Right lobe of liver (tissue), 6 donors: ENCODE measurements around the gene C7orf57. TPM values are rescaled to one million over a fixed set of nuclear protein-coding genes. Genes with fewer than 3 reads are reported as not detected.
"Not testable (repeated sequence)": the region's sequence is repeated elsewhere in the genome, so short reads cannot be mapped to it uniquely, and the experiment has no call there.

ENCODE experiments used
- ATAC-seq, 4 donors: fragments of 200-7000 bp; cut with Tn5 transposase; one replicate each; pipeline ENCODE4 v1.9.1; 2020; ENCODE audit warnings: mild to moderate bottlenecking in 4 of 4, moderate library complexity in 4 of 4
- DNase-seq, 3 donors: peaks; one replicate each; pipeline ENCODE4 v3.0.0-alpha.2; 2020
- H3K27ac ChIP-seq, 3 donors: fragments of 200-600 bp; one replicate each; pipeline ENCODE4 v1.8.0; 2022
- H3K27me3 ChIP-seq, 2 donors: fragments of 200-600 bp; one replicate each; pipeline ENCODE4 v1.8.0; 2022
- H3K36me3 ChIP-seq, 4 donors: fragments of 200-600 bp; sonication (generic) in 1 of 4; one replicate each; pipeline versions ENCODE4 v1.5.1 to v1.8.0; 2017 to 2022; ENCODE audit warnings: control low read depth in 1 of 4
- H3K4me1 ChIP-seq, 4 donors: fragments of 200-600 bp; sonication (generic) in 1 of 4; one replicate each; pipeline versions ENCODE4 v1.5.1 to v1.8.0; 2017 to 2022; ENCODE audit warnings: control low read depth in 1 of 4
- H3K4me3 ChIP-seq, 3 donors: fragments of 200-600 bp; one replicate each; pipeline ENCODE4 v1.8.0; 2022
- H3K9me3 ChIP-seq, 4 donors: fragments of 200-600 bp; sonication (generic) in 1 of 4; one replicate each; pipeline versions ENCODE4 v1.5.1 to v1.8.0; 2017 to 2022; ENCODE audit warnings: control low read depth in 1 of 4
- POLR2A ChIP-seq: fragments of 450-650 bp; IDR thresholded peaks from one replicate; pipeline ENCODE4 v1.6.1; 2017; ENCODE audit warnings: antibody characterized with exemption, mild to moderate bottlenecking
- WGBS: methylation state at CpG from one replicate; pipeline ENCODE4 v1.1.6; 2018; ENCODE audit warnings: low coverage, low lambda C conversion rate; ENCODE audit not compliant: insufficient coverage; ENCODE audit errors: missing lambda C conversion rate; 5-methylcytosine and 5-hydroxymethylcytosine counted together
- intact Hi-C, 2 donors: fragments of 100-400 bp; cut with DNase I; formaldehyde crosslinking; loops; one replicate each; pipeline versions ENCODE4 v1.11.2 to v1.14.1; 2022
- long read RNA-seq: library from polyadenylated mRNA; unstranded; transcript quantifications from one replicate; pipeline ENCODE4 v2.0.0, GENCODE V29; 2019
- total RNA-seq, 6 experiments: library from RNA; depleted of rRNA in 2 of 6; stranded (reverse); fragments of >200 nt in 2 of 6; fragmentation: NEBNext Ultra II Directional in 3 of 6; extraction: Animal tissue kit (Norgen Biotek cat#: 25700) in 3 of 6; gene quantifications; one replicate each; pipeline versions ENCODE4 v1.1.0 to v1.2.4, GENCODE V29; 2016 to 2023
- TF ChIP-seq, protein P1 (sequence below), 4 donors: fragments of 200-600 bp in 3 of 4; fragments of 450-650 bp in 1 of 4; IDR thresholded peaks; one replicate each; pipeline versions ENCODE4 v1.5.1 to v1.8.0; 2016 to 2022; ENCODE audit warnings: antibody characterized with exemption in 4 of 4, mild to moderate bottlenecking in 2 of 4
- donor health status: DM: no; HTN: yes; CAD: no.
- donor health status: DM: no; HTN: no; CAD: no.
- donor health status: DM: no; HTN: no; CAD: no.
- donor health status: DM: no; HTN: yes; CAD: no.
- donor health status: DM: no; HTN: yes; CAD: no.

Gene C7orf57
- not detected for total RNA-seq
- long read RNA-seq, result 0 reads

- no peaks in the 10 kb centered on the region for H3K27me3 ChIP-seq
- no peak within 1 kb of the TSS for H3K27ac ChIP-seq
- no peaks in the 10 kb centered on the region for H3K36me3 ChIP-seq
- H3K4me3 ChIP-seq, result peak within 1 kb of the TSS; percentile 41 to 53 (median 42)
- 0% methylated on average over 4 of the region's 62 CpGs for WGBS
- H3K9me3 ChIP-seq, result no peaks in the 10 kb centered on the region
- TF ChIP-seq, protein P1, sequence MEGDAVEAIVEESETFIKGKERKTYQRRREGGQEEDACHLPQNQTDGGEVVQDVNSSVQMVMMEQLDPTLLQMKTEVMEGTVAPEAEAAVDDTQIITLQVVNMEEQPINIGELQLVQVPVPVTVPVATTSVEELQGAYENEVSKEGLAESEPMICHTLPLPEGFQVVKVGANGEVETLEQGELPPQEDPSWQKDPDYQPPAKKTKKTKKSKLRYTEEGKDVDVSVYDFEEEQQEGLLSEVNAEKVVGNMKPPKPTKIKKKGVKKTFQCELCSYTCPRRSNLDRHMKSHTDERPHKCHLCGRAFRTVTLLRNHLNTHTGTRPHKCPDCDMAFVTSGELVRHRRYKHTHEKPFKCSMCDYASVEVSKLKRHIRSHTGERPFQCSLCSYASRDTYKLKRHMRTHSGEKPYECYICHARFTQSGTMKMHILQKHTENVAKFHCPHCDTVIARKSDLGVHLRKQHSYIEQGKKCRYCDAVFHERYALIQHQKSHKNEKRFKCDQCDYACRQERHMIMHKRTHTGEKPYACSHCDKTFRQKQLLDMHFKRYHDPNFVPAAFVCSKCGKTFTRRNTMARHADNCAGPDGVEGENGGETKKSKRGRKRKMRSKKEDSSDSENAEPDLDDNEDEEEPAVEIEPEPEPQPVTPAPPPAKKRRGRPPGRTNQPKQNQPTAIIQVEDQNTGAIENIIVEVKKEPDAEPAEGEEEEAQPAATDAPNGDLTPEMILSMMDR (IDR thresholded peaks at IDR 0.05), result peak in 2 of 4 donors; percentile 24 to 48
- no peak for TF ChIP-seq POLR2A
- peaks cover 0 to 7% (median 0%) of the 10 kb centered on the region in 4 donors for H3K4me1 ChIP-seq
- ATAC-seq (peak; percentile 99 to 100 (median 99)), DNase-seq (peak; percentile 83 to 93 (median 89))
- intact Hi-C loops, result loop anchor here in 1 of 2 donors (5.0 kb wide), 1 partner anchor 53 kb away; no protein-coding TSS in a partner anchor
Measured at GRCh38 chr7:48035301-48035966, at the start of gene C7orf57. TSS of gene C7orf57 (plus strand) at chr7:48035543. CDS start at chr7:48036309, 766 bp downstream.

GRCh38 chr7:47988496-47989386 lies 46.6 kb upstream of the C7orf57 start:
- ATAC-seq (no peak), DNase-seq (no peak)
- H3K4me3 ChIP-seq, result no peak overlapping the region
- intact Hi-C loops, result loop anchor here in 1 of 2 donors (10.0 kb wide), 1 partner anchor 116 kb away; no protein-coding TSS in a partner anchor
- H3K36me3 ChIP-seq, result no peaks in the 10 kb centered on the region
- H3K9me3 ChIP-seq, result no peaks in the 10 kb centered on the region
- no peak overlapping the region for H3K27ac ChIP-seq
- peaks cover 0 to 3% (median 0%) of the 10 kb centered on the region in 4 donors for H3K4me1 ChIP-seq
- TF ChIP-seq, protein P1 (IDR thresholded peaks at IDR 0.05), result peak in 3 of 4 donors; percentile 25 to 38 (median 36)
- TF ChIP-seq POLR2A, result no peak
- 66% methylated on average over 8 of the region's 8 CpGs for WGBS
- no peaks in the 10 kb centered on the region for H3K27me3 ChIP-seq

- DNase-seq, H3K27ac ChIP-seq, H3K4me3 ChIP-seq, H3K9me3 ChIP-seq, H3K27me3 ChIP-seq, H3K36me3 ChIP-seq, ATAC-seq, H3K4me1 ChIP-seq: not testable (repeated sequence)
- intact Hi-C loops, result loop anchor here in 1 of 2 donors (10.0 kb wide), 1 partner anchor 115 kb away; no protein-coding TSS in a partner anchor
- WGBS, result 63% methylated on average over 7 of the region's 10 CpGs
Measured at GRCh38 chr7:47989607-47990400, 45.5 kb upstream of the C7orf57 start.

- no peaks in the 10 kb centered on the region for H3K9me3 ChIP-seq
- peaks cover 0 to 3% (median 0%) of the 10 kb centered on the region in 4 donors for H3K4me1 ChIP-seq
- ATAC-seq, result no peak
- no peak overlapping the region for H3K4me3 ChIP-seq
- H3K27me3 ChIP-seq, result no peaks in the 10 kb centered on the region
- no peak overlapping the region for H3K27ac ChIP-seq
- intact Hi-C loops, result no loop called here
- H3K36me3 ChIP-seq, result no peaks in the 10 kb centered on the region
- TF ChIP-seq POLR2A, result no peak
- TF ChIP-seq, protein P1 (IDR thresholded peaks at IDR 0.05), result no peak
- DNase-seq, result no peak
- 96% methylated on average over 3 of the region's 5 CpGs for WGBS
Measured at GRCh38 chr7:47990592-47990991, 44.8 kb upstream of the C7orf57 start.
